MV-4-11 (cell line): ENCODE data around the gene GLB1L3.
"Not testable (repeated sequence)": the region's sequence is repeated elsewhere in the genome, so short reads cannot be mapped to it uniquely, and the experiment has no call there.

Source experiments
- DNase-seq: peaks from one replicate; lab custom pipeline; 2025; lab: John Stamatoyannopoulos, UW

GLB1L3 gene

GRCh38 chr11:134252346-134253187, 23.6 kb upstream of the GLB1L3 start:
- DNase-seq, result no peak

- peak; percentile 95 for DNase-seq
These were observed 22.8 kb upstream of the GLB1L3 start, which contains the start of the genes ACAD8 and THYN1 for GRCh38 chr11:134253188-134253993. Gene ACAD8 (plus strand): TSS chr11:134253568. CDS start chr11:134253601, 33 bp downstream. Gene THYN1 (minus strand): TSS chr11:134253352. CDS start chr11:134252882, 470 bp downstream.

- DNase-seq, result peak; percentile 5
These were observed 21.6 kb upstream of the GLB1L3 start for GRCh38 chr11:134254433-134255183.

- not testable (repeated sequence) for DNase-seq
These were observed 21.0 kb upstream of the GLB1L3 start for GRCh38 chr11:134255184-134255561.

GRCh38 chr11:134257101-134257500, 19.1 kb upstream of the GLB1L3 start:
- DNase-seq, result no peak

- no peak for DNase-seq
These were observed 17.6 kb upstream of the GLB1L3 start for GRCh38 chr11:134258577-134258976.

- peak; percentile 86 for DNase-seq
These were observed 15.7 kb upstream of the GLB1L3 start for GRCh38 chr11:134260503-134260902.

- DNase-seq, result no peak
These were observed 15.2 kb upstream of the GLB1L3 start for GRCh38 chr11:134260983-134261382.

GRCh38 chr11:134261626-134262488, 14.3 kb upstream of the GLB1L3 start:
- peak; percentile 31 for DNase-seq

GRCh38 chr11:134264966-134265764, 11.0 kb upstream of the GLB1L3 start:
- no peak for DNase-seq

- no peak for DNase-seq
These were observed 9.7 kb upstream of the GLB1L3 start for GRCh38 chr11:134266440-134266839.

GRCh38 chr11:134266841-134267251, 9.3 kb upstream of the GLB1L3 start:
- peak; percentile 81 for DNase-seq

GRCh38 chr11:134267461-134267860, 8.7 kb upstream of the GLB1L3 start:
- no peak for DNase-seq

- no peak for DNase-seq
These were observed 8.2 kb upstream of the GLB1L3 start for GRCh38 chr11:134267966-134268365.

- DNase-seq, result no peak
These were observed 5.9 kb upstream of the GLB1L3 start for GRCh38 chr11:134270250-134270714.

GRCh38 chr11:134271978-134272377, 4.2 kb upstream of the GLB1L3 start:
- no peak for DNase-seq

- no peak for DNase-seq
These were observed 3.5 kb upstream of the GLB1L3 start for GRCh38 chr11:134272381-134273316.

GRCh38 chr11:134273317-134273712, 2.9 kb upstream of the GLB1L3 start:
- no peak for DNase-seq

GRCh38 chr11:134275188-134275533, 1.0 kb upstream of the GLB1L3 start:
- no peak for DNase-seq
